HT-29 (cell line): ENCODE measurements around the gene TTC22. TPM values are rescaled to one million over a fixed set of nuclear protein-coding genes. Genes with fewer than 3 reads are reported as not detected.
"Not testable (repeated sequence)": the region's sequence is repeated elsewhere in the genome, so short reads cannot be mapped to it uniquely, and the experiment has no call there.

Experiments
- DNase-seq: peaks from one replicate; pipeline ENCODE4 v3.0.0-alpha.2; 2015; ENCODE audit warnings: low spot score
- total RNA-seq: library from RNA; depleted of rRNA; stranded (reverse); fragments of >200 nt; shearing (Covaris generic); gene quantifications from 2 replicates; pipeline ENCODE4 v1.2.3, GENCODE V29; 2014

The TTC22 gene
- total RNA-seq, 1 experiment from 2014 or later: 26.7 TPM

GRCh38 chr1:54786778-54787177 is 14.3 kb downstream of the TTC22 start:
- no peak for DNase-seq

DNA sequence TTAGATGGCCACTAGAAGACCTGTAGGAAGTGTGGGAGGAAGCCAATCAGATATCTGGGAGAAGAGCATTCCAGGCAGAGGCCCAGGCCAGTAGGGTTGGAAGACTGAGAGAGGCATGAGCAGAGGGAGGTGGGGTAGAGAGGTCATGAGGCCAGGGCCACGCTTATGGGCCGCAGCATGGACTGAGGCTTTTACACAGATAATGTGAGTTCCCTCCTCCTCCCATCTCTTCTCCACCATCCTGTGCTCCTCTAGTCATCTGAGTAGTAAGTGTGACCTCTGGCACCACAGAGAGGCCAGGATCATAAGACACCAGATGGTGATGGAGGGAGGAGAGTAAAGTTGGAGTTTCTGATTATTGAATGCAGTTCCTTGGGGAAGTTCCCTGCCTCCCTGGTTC is 17.1 kb downstream of the TTC22 start:
- no peak for DNase-seq

- no peak for DNase-seq
Observed at GRCh38 chr1:54782588-54782987, 18.5 kb downstream of the TTC22 start.

GRCh38 chr1:54782156-54782555 is 19.0 kb downstream of the TTC22 start:
- no peak for DNase-seq

- no peak for DNase-seq
Observed at GRCh38 chr1:54781023-54781723, 19.9 kb downstream of the TTC22 start.

GRCh38 chr1:54777431-54777830 is 23.7 kb downstream of the TTC22 start:
- DNase-seq: no peak

DNA sequence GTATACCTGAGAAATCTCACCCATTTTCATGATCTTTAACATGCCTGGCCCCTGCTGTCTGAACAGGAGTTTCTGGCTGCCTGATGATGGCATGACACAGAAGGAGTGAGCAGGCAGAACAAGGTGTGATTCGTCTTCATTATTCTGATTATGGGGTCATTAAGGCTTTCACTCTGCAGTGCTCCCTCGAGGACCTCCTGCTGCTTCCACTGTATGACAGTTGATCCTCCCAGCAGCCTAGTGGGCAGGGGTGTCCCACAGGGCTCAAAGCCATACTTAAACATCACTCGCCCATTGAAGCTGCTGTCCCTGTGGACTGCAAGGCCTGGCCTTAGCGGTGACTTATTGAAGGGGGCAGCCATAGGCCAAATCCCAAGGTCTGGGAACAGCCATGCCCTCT is 24.1 kb downstream of the TTC22 start:
- DNase-seq: no peak

- not testable (repeated sequence) for DNase-seq
Observed at GRCh38 chr1:54775828-54776721, 25.0 kb downstream of the TTC22 start.

DNA sequence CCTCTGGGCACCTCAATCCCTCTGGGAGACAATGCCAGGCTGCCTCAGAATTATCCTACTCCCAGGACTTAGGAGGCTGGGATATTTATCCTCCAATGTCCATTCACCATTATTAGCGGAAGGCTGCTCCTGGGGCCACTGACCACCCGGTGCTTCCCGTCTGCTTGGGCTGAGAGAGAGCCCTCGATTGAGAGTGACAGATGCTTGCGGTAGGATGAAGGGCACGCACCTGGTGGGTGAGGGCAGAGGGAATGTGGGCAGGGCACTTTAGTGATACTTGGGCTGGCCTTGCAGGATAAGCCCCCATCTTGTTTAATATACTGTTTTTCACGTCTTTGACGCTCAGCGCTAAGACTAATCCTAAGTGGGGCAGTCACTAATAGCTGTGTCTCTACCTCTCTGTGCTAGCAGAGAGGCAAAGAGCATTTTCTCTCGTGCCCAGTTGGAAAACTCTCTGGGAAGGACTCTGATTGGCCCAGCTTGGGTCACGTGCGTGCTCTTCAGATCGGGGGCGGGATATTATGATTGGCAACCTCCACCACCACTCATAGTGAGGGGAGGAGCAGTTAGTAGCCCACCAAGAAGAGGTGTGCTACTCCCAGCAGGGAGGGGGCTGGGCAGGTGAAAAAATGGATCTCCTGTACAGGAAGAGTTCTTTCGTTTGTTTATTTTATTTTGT is 26.2 kb downstream of the TTC22 start:
- peak; percentile 36 for DNase-seq

GRCh38 chr1:54772951-54773350 is 28.2 kb downstream of the TTC22 start:
- no peak for DNase-seq

GRCh38 chr1:54768093-54768492 is 33.0 kb downstream of the TTC22 start:
- peak; percentile 36 for DNase-seq

- no peak for DNase-seq
Observed at GRCh38 chr1:54767526-54767925, 33.6 kb downstream of the TTC22 start.

DNA sequence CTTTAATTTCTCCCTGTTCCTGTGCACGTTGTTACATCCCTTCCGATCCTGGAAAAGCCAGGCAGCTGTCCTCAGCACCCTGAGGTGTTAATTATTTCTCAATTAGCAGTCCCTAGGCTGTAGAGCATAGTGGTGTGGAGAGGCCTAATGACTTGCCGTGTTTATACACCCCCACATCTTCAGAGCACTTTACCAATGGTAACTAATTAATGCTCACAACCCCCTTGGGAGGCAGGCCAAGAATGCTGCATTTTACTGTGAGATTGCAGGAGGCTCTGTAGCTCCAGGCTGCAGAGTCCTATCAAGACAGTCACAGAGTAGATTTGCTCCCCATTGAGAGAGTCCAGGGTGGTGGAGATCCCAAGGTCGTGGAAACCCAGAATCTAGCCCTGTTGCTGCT is 34.4 kb downstream of the TTC22 start:
- no peak for DNase-seq

- no peak for DNase-seq
Observed at GRCh38 chr1:54764922-54765561, 36.1 kb downstream of the TTC22 start.

- peak; percentile 99 for DNase-seq
Observed at GRCh38 chr1:54764133-54764921, 36.8 kb downstream of the TTC22 start, which contains the start of gene PARS2. Gene PARS2 (minus strand): TSS chr1:54764523. CDS start chr1:54759161, 5,362 bp downstream.

DNA sequence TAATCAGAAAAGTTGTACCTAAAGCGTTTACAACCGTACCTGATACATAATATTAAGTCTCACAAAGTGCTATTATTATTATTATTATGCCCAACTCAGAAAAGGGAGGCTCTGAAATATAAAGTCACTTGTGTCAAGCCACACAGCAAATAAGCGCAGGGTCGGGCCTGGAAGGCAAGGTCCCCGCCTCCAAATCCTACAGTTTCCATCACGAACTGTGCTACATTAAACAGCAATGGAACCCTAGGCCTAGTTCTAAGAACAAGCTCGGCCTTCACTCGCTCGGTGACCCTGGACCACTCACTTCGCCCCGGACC is 37.3 kb downstream of the TTC22 start:
- DNase-seq: no peak

- no peak for DNase-seq
Observed at GRCh38 chr1:54758678-54759348, 42.3 kb downstream of the TTC22 start.

GRCh38 chr1:54757833-54758232 is 43.3 kb downstream of the TTC22 start:
- DNase-seq: no peak

DNA sequence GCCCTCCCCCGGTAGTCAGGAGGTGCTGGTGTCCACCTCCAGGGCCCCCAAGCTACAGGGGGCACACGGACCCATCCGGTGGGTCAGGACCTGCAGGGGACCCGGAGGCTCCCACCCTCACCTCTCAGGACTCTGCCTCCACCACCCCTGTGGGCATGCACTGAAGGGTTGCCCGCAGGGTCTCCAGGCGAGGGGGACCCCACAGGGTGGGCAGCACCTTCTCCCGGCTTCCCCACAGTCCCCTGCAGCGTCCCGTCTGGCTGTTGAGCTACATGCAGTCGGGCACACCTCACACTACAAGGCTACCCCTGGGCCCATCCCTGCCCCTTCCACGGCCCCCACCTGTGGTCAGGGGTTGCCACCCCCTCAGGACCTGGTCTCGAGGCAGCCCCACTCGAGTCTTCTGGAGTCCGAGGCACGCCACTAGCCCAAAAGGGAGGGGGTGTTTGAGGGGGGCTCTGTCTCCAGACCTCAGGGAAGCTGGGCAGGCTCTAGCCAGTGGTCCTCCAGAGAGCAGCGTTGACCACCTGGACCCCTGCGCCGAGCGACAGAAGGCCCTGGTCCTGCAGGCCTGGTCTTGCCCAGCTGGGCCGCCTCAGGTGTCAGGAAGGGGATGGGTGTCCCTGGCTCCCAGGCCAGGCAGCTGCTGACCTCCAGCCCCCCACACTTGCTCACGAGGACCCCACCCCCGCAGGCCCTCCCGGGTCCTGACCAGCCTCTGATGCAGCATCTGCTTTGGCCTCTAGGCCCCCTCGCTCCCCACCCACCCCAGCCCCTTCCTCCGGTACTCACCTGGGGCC is 46.4 kb downstream of the TTC22 start:
- DNase-seq: no peak

- DNase-seq: no peak
Observed at GRCh38 chr1:54754045-54754444, 47.1 kb downstream of the TTC22 start.
